Right lobe of liver (tissue), 6 donors: ENCODE results near the gene FKBP8. TPM values are rescaled to one million over a fixed set of nuclear protein-coding genes. Genes with fewer than 3 reads are reported as not detected.
A peak's percentile ranks its signal among the peaks of the same experiment; 100 is the strongest.

Experiments
- ATAC-seq, 4 donors: fragments of 200-7000 bp; cut with Tn5 transposase; one replicate each; pipeline ENCODE4 v1.9.1; 2020; ENCODE audit warnings: mild to moderate bottlenecking in 4 of 4, moderate library complexity in 4 of 4
- DNase-seq, 3 donors: peaks; one replicate each; pipeline ENCODE4 v3.0.0-alpha.2; 2020
- H3K27ac ChIP-seq, 3 donors: fragments of 200-600 bp; one replicate each; pipeline ENCODE4 v1.8.0; 2022
- H3K27me3 ChIP-seq, 2 donors: fragments of 200-600 bp; one replicate each; pipeline ENCODE4 v1.8.0; 2022
- H3K36me3 ChIP-seq, 4 donors: fragments of 200-600 bp; sonication (generic) in 1 of 4; one replicate each; pipeline versions ENCODE4 v1.5.1 to v1.8.0; 2017 to 2022; ENCODE audit warnings: control low read depth in 1 of 4
- H3K4me1 ChIP-seq, 4 donors: fragments of 200-600 bp; sonication (generic) in 1 of 4; one replicate each; pipeline versions ENCODE4 v1.5.1 to v1.8.0; 2017 to 2022; ENCODE audit warnings: control low read depth in 1 of 4
- H3K4me3 ChIP-seq, 3 donors: fragments of 200-600 bp; one replicate each; pipeline ENCODE4 v1.8.0; 2022
- H3K9me3 ChIP-seq, 4 donors: fragments of 200-600 bp; sonication (generic) in 1 of 4; one replicate each; pipeline versions ENCODE4 v1.5.1 to v1.8.0; 2017 to 2022; ENCODE audit warnings: control low read depth in 1 of 4
- POLR2A ChIP-seq: fragments of 450-650 bp; IDR thresholded peaks from one replicate; pipeline ENCODE4 v1.6.1; 2017; ENCODE audit warnings: antibody characterized with exemption, mild to moderate bottlenecking
- WGBS: methylation state at CpG from one replicate; pipeline ENCODE4 v1.1.6; 2018; ENCODE audit warnings: low coverage, low lambda C conversion rate; ENCODE audit not compliant: insufficient coverage; ENCODE audit errors: missing lambda C conversion rate; 5-methylcytosine and 5-hydroxymethylcytosine counted together
- intact Hi-C, 2 donors: fragments of 100-400 bp; cut with DNase I; formaldehyde crosslinking; loops; one replicate each; pipeline versions ENCODE4 v1.11.2 to v1.14.1; 2022
- total RNA-seq, 6 experiments: library from RNA; depleted of rRNA in 2 of 6; stranded (reverse); fragments of >200 nt in 2 of 6; fragmentation: NEBNext Ultra II Directional in 3 of 6; extraction: Animal tissue kit (Norgen Biotek cat#: 25700) in 3 of 6; gene quantifications; one replicate each; pipeline versions ENCODE4 v1.1.0 to v1.2.4, GENCODE V29; 2016 to 2023
- TF ChIP-seq, protein P1 (sequence below), 4 donors: fragments of 200-600 bp in 3 of 4; fragments of 450-650 bp in 1 of 4; IDR thresholded peaks; one replicate each; pipeline versions ENCODE4 v1.5.1 to v1.8.0; 2016 to 2022; ENCODE audit warnings: antibody characterized with exemption in 4 of 4, mild to moderate bottlenecking in 2 of 4
- donor health status: DM: no; HTN: yes; CAD: no.
- donor health status: DM: no; HTN: no; CAD: no.
- donor health status: DM: no; HTN: no; CAD: no.
- donor health status: DM: no; HTN: yes; CAD: no.
- donor health status: DM: no; HTN: yes; CAD: no.

FKBP8 gene
- total RNA-seq, 6 experiments from 2014 or later, result 92.7 to 179 (median 118) TPM

DNA sequence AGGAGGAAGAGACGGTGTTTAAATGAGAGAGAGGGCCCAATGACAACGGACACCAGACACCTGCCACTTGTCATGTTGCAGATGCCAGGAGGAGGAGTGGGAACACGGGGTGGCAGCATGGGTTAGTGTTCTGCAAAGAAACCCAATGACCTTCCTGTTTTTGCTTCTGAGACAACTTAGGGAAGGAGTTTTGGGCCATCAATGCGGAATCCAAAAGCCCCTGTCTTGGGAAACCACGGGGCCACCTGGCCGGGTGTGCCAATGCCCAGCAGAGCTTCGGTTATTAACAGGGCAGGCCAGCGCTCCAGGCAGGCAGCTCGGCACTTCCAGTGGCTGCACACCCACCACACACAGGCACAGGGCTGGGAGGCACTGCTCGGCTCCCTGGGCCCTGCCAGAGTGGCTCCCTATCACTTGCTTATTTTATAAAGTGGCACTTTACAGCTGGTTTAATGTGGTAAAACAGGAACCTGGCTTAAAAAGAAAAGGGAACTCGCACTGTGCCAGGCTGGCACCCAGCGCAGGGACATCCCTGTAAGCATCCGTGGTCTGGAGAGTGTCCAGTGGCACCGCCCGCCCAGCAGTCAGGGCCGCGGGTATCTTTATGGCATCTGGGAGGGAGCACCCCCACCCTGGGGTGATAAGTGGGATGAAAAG, 40.6 kb downstream of the FKBP8 start:
- WGBS, result 37% methylated on average over 12 of the region's 17 CpGs
- H3K27me3 ChIP-seq, result no peaks in the 10 kb centered on the region
- TF ChIP-seq POLR2A, result no peak
- TF ChIP-seq, protein P1, sequence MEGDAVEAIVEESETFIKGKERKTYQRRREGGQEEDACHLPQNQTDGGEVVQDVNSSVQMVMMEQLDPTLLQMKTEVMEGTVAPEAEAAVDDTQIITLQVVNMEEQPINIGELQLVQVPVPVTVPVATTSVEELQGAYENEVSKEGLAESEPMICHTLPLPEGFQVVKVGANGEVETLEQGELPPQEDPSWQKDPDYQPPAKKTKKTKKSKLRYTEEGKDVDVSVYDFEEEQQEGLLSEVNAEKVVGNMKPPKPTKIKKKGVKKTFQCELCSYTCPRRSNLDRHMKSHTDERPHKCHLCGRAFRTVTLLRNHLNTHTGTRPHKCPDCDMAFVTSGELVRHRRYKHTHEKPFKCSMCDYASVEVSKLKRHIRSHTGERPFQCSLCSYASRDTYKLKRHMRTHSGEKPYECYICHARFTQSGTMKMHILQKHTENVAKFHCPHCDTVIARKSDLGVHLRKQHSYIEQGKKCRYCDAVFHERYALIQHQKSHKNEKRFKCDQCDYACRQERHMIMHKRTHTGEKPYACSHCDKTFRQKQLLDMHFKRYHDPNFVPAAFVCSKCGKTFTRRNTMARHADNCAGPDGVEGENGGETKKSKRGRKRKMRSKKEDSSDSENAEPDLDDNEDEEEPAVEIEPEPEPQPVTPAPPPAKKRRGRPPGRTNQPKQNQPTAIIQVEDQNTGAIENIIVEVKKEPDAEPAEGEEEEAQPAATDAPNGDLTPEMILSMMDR (IDR thresholded peaks at IDR 0.05), result no peak
- intact Hi-C loops, result no loop called here
- H3K27ac ChIP-seq, result peak overlapping the region; percentile 63 to 92 (median 77)
- peak in 1 of 3 donors; percentile 50 for DNase-seq
- H3K4me3 ChIP-seq, result no peak overlapping the region
- no peaks in the 10 kb centered on the region for H3K9me3 ChIP-seq
- H3K4me1 ChIP-seq, result peaks cover 5 to 93% (median 67%) of the 10 kb centered on the region in 4 donors
- ATAC-seq, result no peak
- no peaks in the 10 kb centered on the region for H3K36me3 ChIP-seq

DNA sequence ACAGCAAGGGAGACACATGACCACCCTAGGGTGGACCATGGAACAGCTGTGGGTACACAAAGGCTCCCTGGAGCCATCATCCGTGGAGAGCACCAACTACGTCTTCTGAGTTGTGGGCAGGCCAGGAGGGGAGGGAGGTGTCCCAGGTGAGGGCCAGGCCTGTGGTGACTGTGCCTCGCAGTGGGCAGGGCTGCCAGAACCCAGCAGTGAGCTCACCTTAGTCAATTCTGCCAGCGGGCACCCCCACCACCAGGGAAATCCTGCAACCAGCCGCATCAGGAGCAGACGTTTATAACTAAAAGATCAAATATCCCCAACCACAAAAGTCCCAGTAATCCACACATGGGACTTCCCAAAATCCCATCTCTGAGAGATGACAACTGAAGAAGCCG, 41.1 kb downstream of the FKBP8 start:
- Histone ChIP-seq H3K4me3 (no peak overlapping the region), H3K36me3 (no peaks in the 10 kb centered on the region), H3K9me3 (no peaks in the 10 kb centered on the region), H3K27ac (peak overlapping the region; percentile 63 to 92 (median 77)), H3K27me3 (no peaks in the 10 kb centered on the region), H3K4me1 (peaks cover 5 to 89% (median 62%) of the 10 kb centered on the region in 4 donors)
- TF ChIP-seq POLR2A, result no peak
- TF ChIP-seq, protein P1 (IDR thresholded peaks at IDR 0.05), result no peak
- DNase-seq (no peak), ATAC-seq (no peak)
- 47% methylated on average over 2 of the region's 7 CpGs for WGBS
- intact Hi-C loops, result no loop called here

DNA sequence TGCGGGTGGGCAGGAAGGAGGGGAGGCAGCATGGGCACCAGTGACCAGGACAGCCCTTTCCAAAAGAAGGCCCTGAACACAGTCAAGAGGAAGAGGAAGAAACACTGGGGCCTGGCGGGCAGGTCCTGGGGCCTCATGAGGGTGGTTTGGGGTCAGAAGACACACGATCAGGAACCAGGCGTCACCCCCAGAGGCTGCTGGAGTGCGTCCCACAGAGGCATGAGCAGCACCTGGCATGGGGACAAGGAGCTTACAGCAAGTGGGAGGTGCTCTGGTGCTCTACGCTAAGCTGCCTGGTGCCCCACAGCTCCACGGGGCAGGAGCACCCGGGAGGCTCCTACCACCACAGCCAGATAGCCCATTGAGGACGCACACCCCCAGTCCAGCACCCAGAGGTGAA, 41.5 kb downstream of the FKBP8 start:
- intact Hi-C loops, result no loop called here
- peak; percentile 74 to 81 (median 78) for DNase-seq
- Histone ChIP-seq H3K27me3 (no peaks in the 10 kb centered on the region), H3K27ac (peak overlapping the region; percentile 63 to 92 (median 77)), H3K9me3 (no peaks in the 10 kb centered on the region), H3K36me3 (no peaks in the 10 kb centered on the region), H3K4me1 (peaks cover 5 to 89% (median 62%) of the 10 kb centered on the region in 4 donors), H3K4me3 (no peak overlapping the region)
- no CpG with 5 or more reads among the region's 9 CpGs for WGBS
- no peak for TF ChIP-seq POLR2A
- TF ChIP-seq, protein P1 (IDR thresholded peaks at IDR 0.05), result no peak
- peak; percentile 34 to 42 (median 39) for ATAC-seq

DNA sequence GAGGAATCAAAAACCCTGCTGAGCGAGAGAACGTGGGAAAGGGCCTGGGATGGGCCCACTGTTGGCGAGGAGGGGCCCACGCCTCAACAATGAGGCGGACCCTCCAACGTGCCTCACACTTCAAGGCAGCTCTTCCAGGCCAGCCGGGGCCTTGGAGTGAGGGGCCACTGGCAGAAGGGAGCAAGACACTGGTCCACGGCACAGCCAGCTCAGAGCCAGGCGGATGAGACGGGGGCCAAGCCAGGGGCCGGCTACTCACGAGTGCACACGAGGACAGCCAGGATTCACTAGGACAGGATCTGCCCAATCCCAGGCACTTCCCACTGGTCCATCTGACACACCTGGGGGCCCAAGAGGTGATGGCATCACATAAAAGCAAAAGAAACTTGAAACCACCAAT, 42.0 kb downstream of the FKBP8 start:
- Histone ChIP-seq H3K27me3 (no peaks in the 10 kb centered on the region), H3K9me3 (no peaks in the 10 kb centered on the region), H3K27ac (peak overlapping the region; percentile 63 to 92 (median 77)), H3K4me1 (peaks cover 4 to 89% (median 62%) of the 10 kb centered on the region in 4 donors), H3K4me3 (no peak overlapping the region), H3K36me3 (no peaks in the 10 kb centered on the region)
- no peak for ATAC-seq
- intact Hi-C loops, result no loop called here
- peak in 1 of 3 donors; percentile 44 for DNase-seq
- no peak for TF ChIP-seq POLR2A
- TF ChIP-seq, protein P1 (IDR thresholded peaks at IDR 0.05), result no peak
- 25% methylated on average over 2 of the region's 13 CpGs for WGBS
